BLaER1 (cell line): Measurements from ENCODE around the gene CNDP1.
"Not testable (repeated sequence)": the region's sequence is repeated elsewhere in the genome, so short reads cannot be mapped to it uniquely, and the experiment has no call there.

Experiments
- H3K27ac ChIP-seq: shearing (Covaris generic); formaldehyde crosslinking; 2 replicates; pipeline ENCODE4 v1.8.1; 2022
- H3K27me3 ChIP-seq: shearing (Covaris generic); formaldehyde crosslinking; 2 replicates; pipeline ENCODE4 v1.8.1; 2022
- H3K36me3 ChIP-seq: shearing (Covaris generic); formaldehyde crosslinking; 2 replicates; pipeline ENCODE4 v1.8.1; 2022
- H3K4me1 ChIP-seq: shearing (Covaris generic); formaldehyde crosslinking; 2 replicates; pipeline ENCODE4 v1.8.1; 2022
- H3K4me2 ChIP-seq: shearing (Covaris generic); formaldehyde crosslinking; 2 replicates; pipeline ENCODE4 v1.8.1; 2022
- H3K4me3 ChIP-seq: shearing (Covaris generic); formaldehyde crosslinking; 2 replicates; pipeline ENCODE4 v1.8.1; 2022
- H3K9ac ChIP-seq: shearing (Covaris generic); formaldehyde crosslinking; 2 replicates; pipeline ENCODE4 v1.8.1; 2022
- H3K9me3 ChIP-seq: shearing (Covaris generic); formaldehyde crosslinking; 2 replicates; pipeline ENCODE4 v1.8.1; 2022
- H4K20me1 ChIP-seq: shearing (Covaris generic); formaldehyde crosslinking; 2 replicates; pipeline ENCODE4 v1.8.1; 2022
- Cebpa-rat ChIP-seq: shearing (Covaris generic); IDR thresholded peaks from 2 replicates; pipeline ENCODE4 v1.8.1; 2022

Gene CNDP1

GRCh38 chr18:74518456-74519295, 15.6 kb upstream of the CNDP1 start:
- Histone ChIP-seq H3K36me3 (peaks cover 93% of the 10 kb centered on the region), H3K27ac (no peak overlapping the region), H3K4me1 (peaks cover 6% of the 10 kb centered on the region; the same call in 1 of the 2 replicates), H4K20me1 (peaks cover 26% of the 10 kb centered on the region), H3K4me2 (no peak overlapping the region), H3K9me3 (no peaks in the 10 kb centered on the region), H3K4me3 (no peak overlapping the region), H3K27me3 (no peaks in the 10 kb centered on the region), H3K9ac (no peak overlapping the region)
- TF ChIP-seq Cebpa-rat, result no peak

- no peak overlapping the region for H3K9ac ChIP-seq
- peaks cover 17% of the 10 kb centered on the region for H4K20me1 ChIP-seq
- no peak overlapping the region for H3K4me3 ChIP-seq
- H3K9me3 ChIP-seq, result no peaks in the 10 kb centered on the region
- no peak overlapping the region for H3K27ac ChIP-seq
- no peak for TF ChIP-seq Cebpa-rat
- H3K27me3 ChIP-seq, result no peaks in the 10 kb centered on the region
- H3K4me2 ChIP-seq, result no peak overlapping the region
- H3K4me1 ChIP-seq, result peaks cover 6% of the 10 kb centered on the region; the same call in 1 of the 2 replicates
- H3K36me3 ChIP-seq, result peaks cover 84% of the 10 kb centered on the region
These were observed 14.8 kb upstream of the CNDP1 start for GRCh38 chr18:74519320-74520095.

GRCh38 chr18:74520096-74520833, 14.0 kb upstream of the CNDP1 start:
- Histone ChIP-seq H3K4me1 (peaks cover 6% of the 10 kb centered on the region; the same call in 1 of the 2 replicates), H3K9ac (no peak overlapping the region), H3K27ac (no peak overlapping the region), H3K27me3 (no peaks in the 10 kb centered on the region), H3K4me3 (no peak overlapping the region), H3K4me2 (no peak overlapping the region), H3K36me3 (peaks cover 80% of the 10 kb centered on the region), H3K9me3 (no peaks in the 10 kb centered on the region), H4K20me1 (peaks cover 10% of the 10 kb centered on the region)
- TF ChIP-seq Cebpa-rat, result no peak

GRCh38 chr18:74521068-74521725, 13.1 kb upstream of the CNDP1 start:
- no peaks in the 10 kb centered on the region for H3K27me3 ChIP-seq
- H3K4me2 ChIP-seq, result no peak overlapping the region
- TF ChIP-seq Cebpa-rat, result no peak
- H4K20me1 ChIP-seq, result peaks cover under 1% of the 10 kb centered on the region; the same call in 1 of the 2 replicates
- no peak overlapping the region for H3K27ac ChIP-seq
- peaks cover 6% of the 10 kb centered on the region; the same call in 1 of the 2 replicates for H3K4me1 ChIP-seq
- peaks cover 71% of the 10 kb centered on the region for H3K36me3 ChIP-seq
- no peak overlapping the region for H3K9ac ChIP-seq
- no peak overlapping the region for H3K4me3 ChIP-seq
- no peaks in the 10 kb centered on the region for H3K9me3 ChIP-seq

GRCh38 chr18:74522635-74523548, 11.4 kb upstream of the CNDP1 start:
- H3K9me3 ChIP-seq, result no peaks in the 10 kb centered on the region
- H3K4me3 ChIP-seq, result no peak overlapping the region
- H3K4me2 ChIP-seq, result no peak overlapping the region
- peaks cover 54% of the 10 kb centered on the region for H3K36me3 ChIP-seq
- H4K20me1 ChIP-seq, result no peaks in the 10 kb centered on the region
- peaks cover 6% of the 10 kb centered on the region; the same call in 1 of the 2 replicates for H3K4me1 ChIP-seq
- no peak overlapping the region for H3K27ac ChIP-seq
- no peak for TF ChIP-seq Cebpa-rat
- H3K9ac ChIP-seq, result no peak overlapping the region
- H3K27me3 ChIP-seq, result no peaks in the 10 kb centered on the region

- H4K20me1 ChIP-seq, result no peaks in the 10 kb centered on the region
- no peak for TF ChIP-seq Cebpa-rat
- H3K4me2 ChIP-seq, result no peak overlapping the region
- no peak overlapping the region for H3K27ac ChIP-seq
- H3K4me3 ChIP-seq, result no peak overlapping the region
- no peaks in the 10 kb centered on the region for H3K9me3 ChIP-seq
- no peaks in the 10 kb centered on the region for H3K27me3 ChIP-seq
- peaks cover 42% of the 10 kb centered on the region for H3K36me3 ChIP-seq
- H3K9ac ChIP-seq, result peak overlapping the region; percentile 12; the same call in 1 of the 2 replicates
- peaks cover 6% of the 10 kb centered on the region; the same call in 1 of the 2 replicates for H3K4me1 ChIP-seq
These were observed 10.2 kb upstream of the CNDP1 start for GRCh38 chr18:74524097-74524496.

- H4K20me1 ChIP-seq, H3K4me2 ChIP-seq, H3K4me3 ChIP-seq, H3K27me3 ChIP-seq, H3K9me3 ChIP-seq, H3K9ac ChIP-seq, H3K4me1 ChIP-seq, H3K27ac ChIP-seq: not testable (repeated sequence)
- peaks cover 34% of the 10 kb centered on the region for H3K36me3 ChIP-seq
These were observed 9.4 kb upstream of the CNDP1 start for GRCh38 chr18:74524915-74525314.

GRCh38 chr18:74525741-74526140, 8.6 kb upstream of the CNDP1 start:
- Histone ChIP-seq H3K4me2 (no peak overlapping the region), H4K20me1 (no peaks in the 10 kb centered on the region), H3K27me3 (no peaks in the 10 kb centered on the region), H3K27ac (no peak overlapping the region), H3K9ac (no peak overlapping the region), H3K36me3 (peaks cover 25% of the 10 kb centered on the region), H3K4me3 (no peak overlapping the region), H3K9me3 (no peaks in the 10 kb centered on the region), H3K4me1 (peaks cover 6% of the 10 kb centered on the region; the same call in 1 of the 2 replicates)
- TF ChIP-seq Cebpa-rat, result no peak
